HG02852 (cell line): ENCODE measurements around the gene RPP14.
"Not testable (repeated sequence)": the region's sequence is repeated elsewhere in the genome, so short reads cannot be mapped to it uniquely, and the experiment has no call there.

Experiments
- ATAC-seq: cut with Tn5 transposase; IDR thresholded peaks from one replicate; pipeline ENCODE4 v1.9.1; 2021; ENCODE audit warnings: mild to moderate bottlenecking, moderate library complexity; ENCODE audit not compliant: unreplicated experiment

Gene RPP14

DNA sequence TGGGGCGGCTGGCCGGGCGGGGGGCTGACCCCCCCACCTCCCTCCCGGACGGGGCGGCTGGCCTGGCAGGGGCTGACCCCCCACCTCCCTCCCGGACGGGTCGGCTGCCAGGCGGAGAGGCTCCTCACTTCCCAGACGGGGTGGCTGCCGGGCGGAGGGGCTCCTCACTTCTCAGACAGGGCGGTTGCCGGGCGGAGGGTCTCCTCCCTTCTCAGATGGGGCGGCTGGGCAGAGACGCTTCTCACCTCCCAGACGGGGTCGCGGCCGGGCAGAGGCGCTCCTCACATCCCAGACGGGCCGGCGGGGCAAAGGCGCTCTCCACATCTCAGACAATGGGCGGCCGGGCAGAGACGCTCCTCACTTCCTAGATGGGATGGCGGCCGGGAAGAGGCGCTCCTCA, 15.6 kb upstream of the RPP14 start:
- ATAC-seq = not testable (repeated sequence)

DNA sequence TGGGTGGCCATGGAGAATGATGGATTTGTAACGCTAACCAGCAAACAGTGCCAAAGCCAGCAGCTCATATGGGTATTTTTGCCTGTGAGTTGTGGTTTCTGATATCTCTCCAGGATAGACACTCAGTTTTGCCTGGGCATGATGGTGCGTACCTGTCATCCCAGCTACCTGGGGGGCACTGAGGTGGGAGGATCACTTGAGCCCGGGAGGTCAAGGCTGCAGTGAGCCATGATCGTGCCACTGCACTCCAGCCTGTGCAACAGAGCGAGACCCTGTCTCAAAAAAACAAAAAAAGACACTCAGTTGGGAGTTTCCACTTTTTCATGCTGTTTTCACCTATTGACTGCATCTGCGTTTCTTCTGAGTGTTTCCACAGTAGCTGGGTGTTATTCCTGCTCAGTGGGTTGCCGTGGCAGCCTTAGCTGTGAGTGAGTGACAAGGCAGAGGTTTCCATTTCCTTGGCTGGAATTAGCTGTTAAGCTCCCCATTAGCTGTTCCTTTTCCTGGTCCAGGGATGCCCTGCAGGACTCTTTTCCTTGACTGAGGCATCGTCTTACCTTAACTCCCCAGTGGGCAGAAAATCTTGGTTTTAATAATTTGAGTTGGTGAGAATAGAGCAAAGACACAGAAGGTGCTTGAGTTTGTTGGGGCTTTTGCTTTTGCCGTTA, 14.2 kb upstream of the RPP14 start:
- no peak for ATAC-seq

DNA sequence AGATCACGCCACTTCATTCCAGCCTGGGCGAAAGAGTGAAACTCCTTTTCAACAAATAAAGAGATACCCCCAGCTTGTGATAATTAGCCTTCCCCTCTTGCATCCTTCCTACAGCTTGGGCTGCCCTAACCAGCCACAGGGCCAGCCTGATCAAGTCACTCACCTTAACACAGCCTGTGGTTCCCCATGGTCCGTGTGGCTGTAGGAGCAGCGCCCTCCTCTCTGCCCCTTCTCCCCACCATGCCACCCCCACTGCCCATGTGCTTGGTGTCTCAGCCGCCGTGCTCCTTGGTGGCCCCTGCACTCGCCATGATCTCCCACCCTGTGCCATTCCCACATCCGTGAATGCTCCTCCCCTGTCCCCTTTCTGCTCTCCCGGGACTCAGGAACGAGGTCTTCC, 13.2 kb upstream of the RPP14 start:
- ATAC-seq = no peak

DNA sequence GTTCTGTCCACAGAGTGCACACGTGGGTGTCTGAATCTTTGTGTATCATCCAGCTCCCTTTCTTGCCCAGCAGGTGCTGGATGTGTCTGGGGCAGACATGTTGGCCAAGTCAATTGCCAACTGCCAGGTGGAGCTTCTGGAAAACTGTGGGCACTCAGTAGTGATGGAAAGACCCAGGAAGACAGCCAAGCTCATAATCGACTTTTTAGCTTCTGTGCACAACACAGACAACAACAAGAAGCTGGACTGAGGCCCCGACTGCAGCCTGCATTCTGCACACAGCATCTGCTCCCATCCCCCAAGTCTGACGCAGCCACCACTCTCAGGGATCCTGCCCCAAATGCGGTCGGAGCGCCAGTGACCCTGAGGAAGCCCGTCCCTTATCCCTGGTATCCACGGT, 12.5 kb upstream of the RPP14 start:
- ATAC-seq = no peak

DNA sequence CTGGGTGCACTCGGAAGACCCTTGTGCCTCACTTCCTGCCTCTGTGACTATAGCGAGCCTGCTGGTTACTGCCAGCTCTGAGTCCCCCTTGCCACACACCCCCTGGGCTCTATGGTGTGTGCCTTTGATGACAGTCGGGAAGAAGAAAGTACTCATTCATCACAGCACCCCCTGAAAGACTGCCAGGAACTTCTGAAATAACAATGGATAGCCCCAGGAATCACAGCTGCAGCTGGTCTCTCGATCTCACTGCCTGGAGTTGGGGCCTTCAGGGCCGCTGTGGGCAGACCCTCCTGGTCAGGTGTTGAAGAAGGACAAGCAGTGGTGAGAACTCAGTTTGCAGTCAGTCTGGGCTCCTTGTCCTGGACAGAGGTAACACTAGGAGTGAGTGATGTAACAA, 9.8 kb upstream of the RPP14 start:
- no peak for ATAC-seq

DNA sequence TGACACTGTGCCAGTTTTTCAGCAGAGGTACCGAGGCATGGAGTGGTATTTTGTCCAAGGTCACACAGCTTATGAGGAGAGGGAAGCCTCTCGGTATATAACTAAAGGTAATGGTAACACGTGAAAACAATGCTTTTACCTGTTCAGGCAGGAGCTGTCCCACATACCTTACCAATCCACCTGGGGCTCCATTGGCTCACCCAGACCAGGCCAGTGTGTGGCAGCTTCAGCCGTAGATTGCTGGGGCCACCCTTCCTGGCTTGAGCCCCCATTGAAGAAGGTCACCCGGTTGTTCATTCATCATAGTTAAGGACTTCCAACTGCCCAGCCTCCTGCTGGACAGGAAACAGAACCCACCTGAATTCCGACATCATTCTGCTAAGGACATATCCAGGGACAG, 9.2 kb upstream of the RPP14 start:
- ATAC-seq = no peak

DNA sequence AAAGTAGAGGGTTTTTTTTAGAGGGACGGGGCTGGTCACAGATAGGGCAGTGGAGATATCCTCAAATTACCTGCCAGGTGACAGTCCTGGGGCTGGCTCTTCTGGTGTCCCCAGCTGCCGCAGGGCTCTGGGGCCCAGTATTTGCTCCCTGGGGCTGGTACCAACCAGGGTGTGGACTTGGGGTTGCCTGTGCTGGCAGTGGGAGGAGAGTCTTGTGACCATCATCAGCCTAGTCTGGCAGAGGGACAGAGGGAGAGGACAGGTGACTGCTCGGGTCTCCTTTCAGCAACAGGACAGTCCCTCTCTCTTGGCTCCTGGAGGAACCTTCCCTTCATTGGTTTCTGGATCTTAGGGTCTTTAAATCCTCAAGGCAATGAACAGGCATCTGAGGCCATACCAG, 7.9 kb upstream of the RPP14 start:
- ATAC-seq = no peak

DNA sequence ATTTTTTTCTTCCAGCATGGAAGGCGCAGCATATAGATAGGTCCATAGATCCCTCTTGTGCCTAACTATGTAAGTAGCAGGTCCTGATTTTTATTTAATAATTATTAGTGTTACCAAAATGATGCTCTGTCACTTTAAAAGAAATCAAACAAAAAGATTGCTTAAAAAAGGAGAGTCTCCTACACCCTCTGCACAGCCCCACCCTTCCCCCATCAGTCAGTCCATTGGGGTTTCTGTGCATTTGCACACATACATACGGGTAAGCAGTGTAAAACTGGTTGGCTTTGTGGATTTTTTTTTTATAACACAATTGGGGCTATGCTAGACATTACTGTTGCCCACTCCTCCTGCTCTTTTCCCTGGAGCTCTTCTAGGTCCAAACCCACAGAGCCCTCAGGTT, 7.0 kb upstream of the RPP14 start:
- ATAC-seq = no peak

DNA sequence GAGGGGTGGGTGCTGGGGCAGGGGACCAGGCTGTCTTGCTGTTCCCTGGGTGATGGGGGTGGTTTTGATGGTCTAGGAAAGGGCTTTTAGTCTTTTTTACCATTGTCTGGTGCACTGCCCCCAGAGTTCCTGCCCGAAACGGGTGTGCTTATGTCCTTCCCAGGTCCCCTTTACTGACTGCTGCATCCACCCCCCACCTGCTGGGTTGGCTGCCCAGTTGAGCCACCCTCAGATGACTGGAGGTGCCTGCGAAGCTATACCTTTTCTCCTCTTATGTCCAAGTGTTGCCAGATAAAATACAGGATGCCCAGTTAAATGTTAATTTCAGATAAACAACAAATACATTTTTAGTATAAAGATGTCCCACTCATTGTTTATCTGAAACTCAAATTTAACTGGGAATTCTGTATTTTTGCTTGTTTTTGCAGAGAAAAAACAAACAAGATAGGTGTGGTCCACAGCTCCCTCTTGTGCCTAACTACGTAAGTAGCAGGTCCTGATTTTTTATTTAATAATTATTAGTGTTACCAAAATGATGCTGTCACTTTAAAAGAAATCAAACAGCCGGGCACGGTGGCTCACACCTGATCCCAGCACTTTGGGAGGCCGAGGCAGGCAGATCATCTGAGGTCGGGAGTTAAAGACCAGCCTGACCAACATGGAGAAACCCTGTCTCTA, 6.1 kb upstream of the RPP14 start:
- ATAC-seq = no peak

DNA sequence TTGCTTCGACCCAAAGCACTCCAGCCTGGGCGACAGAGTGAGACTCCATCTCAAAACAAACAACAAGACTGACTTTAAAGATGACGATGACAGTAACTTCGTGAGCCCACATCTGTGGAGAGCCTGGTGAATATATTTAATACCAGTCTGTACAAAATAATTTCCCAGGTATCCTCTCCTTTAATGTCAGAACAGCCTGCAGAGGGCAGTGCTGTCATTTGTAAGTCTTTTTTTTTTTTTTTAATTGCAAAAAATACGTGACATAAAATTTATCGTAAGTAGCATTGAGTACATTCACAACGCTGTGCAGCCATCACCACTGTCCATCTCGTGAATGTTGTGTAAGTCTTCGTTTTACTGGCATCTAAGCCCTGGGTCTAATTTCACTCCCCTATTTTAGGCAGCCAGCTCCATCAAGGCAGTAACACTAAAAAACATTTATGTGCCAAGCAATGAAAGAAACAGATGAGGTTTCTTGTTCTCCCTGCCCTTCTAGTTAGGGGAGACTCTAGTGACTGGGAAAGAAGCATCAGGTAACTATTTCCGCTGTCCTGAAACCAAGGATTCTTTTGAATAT, 1.7 kb downstream of the RPP14 start:
- ATAC-seq = no peak

DNA sequence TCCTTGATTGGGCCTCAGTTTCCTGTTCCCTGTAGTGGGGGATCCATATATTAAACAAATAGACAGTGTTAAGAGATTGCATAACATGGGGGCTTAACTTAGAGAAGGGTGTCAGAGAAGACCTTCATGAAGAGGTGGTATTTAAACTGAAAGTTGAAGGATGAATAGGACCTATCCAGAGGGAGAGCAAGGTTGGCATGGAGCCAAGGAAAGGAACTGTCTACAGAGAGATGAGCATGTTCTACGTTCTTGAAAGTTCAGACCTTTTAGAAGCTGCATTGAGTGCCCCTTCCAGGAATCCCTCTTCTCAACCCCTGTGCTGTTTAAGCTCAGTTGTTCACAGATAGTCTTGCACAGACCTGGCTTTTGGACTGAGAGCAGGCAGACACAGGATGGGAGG, 2.7 kb downstream of the RPP14 start:
- ATAC-seq = no peak

DNA sequence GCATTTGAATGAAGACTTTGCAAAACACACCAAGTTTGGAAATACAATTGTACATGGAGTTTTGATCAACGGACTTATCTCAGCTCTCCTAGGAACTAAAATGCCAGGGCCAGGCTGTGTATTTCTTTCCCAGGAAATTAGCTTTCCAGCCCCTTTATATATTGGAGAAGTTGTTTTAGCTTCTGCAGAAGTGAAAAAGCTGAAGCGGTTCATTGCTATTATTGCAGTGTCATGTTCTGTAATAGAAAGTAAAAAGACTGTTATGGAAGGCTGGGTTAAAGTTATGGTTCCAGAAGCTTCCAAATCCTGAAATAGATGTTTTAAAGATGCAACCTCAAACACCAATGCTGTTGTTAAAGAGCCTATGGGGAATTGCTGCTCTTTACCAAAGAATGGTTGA, 11.8 kb downstream of the RPP14 start:
- ATAC-seq = no peak

DNA sequence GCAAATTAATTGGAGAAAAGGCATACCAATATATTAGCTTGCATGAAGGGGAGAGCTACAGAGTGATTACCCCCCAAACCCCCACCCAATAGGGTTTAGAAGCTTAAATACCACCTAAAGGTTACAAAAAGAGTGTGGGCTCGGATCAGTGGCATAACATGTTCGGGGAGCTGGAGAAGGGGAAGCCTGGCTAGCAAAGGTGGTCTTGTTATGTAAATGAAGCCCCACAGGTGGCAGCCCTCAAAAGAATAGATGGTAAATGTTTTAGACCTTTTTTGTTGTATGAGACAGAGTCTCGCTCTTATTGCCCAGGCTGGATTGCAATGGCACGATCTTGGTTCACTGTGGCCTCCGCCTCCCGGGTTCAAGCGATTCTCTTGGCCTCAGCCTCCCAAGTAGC, 15.7 kb downstream of the RPP14 start:
- ATAC-seq = no peak

DNA sequence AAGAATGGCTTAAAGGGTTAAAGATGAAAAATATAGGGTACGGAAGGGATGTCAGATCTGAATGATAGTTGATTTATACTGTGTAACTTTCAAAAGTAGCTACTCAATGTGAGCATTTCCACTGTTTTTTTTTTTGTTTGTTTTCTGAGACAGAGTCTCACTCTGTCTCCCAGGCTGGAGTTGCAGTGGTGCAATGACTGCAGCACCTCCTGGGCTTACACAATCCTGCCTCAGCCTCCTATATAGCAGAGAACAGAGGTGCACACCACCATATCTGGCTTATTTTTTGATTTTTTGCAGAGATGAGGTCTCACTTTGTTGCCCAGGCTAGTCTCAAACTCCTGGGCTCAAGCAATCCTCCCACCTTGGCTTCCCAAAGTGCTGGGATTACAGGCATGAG, 16.7 kb downstream of the RPP14 start:
- ATAC-seq = no peak

DNA sequence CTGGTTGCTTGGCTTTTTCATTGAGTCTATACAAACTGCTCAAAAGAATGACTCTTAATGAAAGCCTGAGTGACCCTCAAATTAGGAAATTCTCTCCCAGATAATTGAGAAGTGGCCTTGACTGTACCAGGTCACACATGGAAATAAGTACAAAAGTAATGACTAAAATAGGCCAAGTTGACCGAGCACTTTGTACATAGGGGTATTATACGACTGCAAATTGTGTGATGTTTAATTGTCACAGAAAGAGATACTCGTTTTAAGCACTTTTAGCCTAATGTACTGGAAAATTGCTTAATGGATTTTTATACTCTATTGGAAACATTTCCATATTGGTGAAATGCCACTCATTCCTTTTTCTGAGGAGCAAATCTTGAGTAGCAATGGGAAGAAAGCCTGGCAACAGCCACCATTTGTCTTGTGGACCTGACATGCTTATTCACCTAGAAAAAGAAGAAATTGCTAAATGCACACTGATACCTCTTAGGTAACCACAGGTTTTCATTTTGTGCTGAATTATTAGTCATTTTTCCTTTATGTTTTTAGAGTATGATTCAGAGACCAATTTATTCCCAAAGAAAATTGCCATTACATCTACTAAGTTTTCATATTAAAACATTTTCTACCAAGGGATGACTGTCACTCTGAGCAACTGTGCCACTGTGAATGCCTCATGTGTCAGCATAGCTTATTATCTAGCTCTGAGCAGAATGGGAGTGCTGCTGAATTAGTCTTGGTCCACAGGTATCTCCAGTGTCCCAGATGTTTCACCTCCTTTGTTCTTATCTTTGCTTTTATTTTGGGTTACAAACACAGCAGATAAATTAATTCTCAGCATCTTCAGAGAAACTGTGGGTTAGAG, 17.7 kb downstream of the RPP14 start:
- no peak for ATAC-seq

DNA sequence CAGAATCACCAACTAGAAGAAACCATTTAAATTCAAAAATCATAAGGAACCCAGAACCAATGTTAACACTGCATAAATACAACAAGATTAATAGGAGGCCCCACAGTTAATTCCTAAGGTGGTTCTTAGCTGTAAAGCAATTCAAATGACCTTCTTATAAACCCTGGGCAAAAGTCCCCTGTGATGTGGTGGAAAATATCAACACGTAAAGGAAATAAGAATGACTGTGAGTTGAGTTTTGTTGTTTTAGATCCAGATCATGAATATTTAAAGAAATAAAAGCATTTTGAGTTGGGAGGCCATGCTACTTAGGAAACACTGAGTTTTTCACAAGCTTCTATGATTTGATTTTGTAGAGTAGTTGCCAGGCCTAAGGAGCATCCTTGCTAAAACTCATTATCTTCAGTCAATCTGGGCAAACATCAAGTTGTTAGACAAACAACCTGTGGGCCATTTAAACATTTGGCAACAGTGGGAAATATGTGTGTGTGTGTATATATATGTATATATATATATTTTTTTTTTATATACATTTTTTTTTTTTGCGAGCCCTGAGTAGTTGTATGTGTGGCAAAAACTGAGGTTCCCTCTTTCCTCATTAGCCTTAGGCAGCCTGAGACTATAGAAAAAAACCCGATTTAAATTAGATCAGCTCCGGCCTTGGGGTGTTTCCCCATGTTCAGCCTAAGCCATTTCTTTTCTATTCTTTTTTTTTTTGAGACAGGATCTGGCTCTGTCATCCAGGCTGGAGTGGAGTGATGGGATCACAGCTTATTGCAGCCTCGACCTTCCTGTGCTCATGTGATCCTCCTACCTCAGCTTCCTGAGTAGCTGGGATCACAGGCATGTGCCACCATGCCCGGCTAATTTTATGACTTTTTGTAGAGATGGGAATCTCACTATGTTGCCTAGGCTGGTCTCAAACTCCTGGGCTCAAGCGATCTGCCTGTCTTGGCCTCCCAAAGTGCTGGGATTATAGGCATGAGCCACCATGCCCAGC, 18.6 kb downstream of the RPP14 start:
- ATAC-seq = no peak

DNA sequence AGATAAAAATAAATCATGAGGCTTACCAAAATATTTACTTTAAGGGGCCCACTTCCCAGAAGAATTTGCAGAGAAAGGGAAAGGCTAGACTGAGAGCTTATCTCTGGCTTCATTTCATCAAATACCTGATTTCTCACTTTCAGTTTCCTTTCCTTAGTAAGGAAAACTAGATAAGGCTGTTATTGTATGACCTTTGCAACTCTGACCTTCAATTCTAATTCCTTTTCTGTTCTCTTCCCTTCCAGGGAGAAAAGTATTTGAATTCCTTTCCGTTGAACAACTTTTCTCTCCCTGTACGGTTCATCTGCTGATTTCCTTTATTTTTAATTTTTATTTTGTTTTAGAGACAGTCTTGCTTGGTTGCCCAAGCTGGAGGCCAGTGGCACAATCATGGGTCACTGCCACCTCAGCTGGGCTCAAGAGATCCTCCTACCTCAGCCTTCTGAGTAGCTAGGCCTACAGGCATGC, 19.5 kb downstream of the RPP14 start:
- ATAC-seq = no peak

DNA sequence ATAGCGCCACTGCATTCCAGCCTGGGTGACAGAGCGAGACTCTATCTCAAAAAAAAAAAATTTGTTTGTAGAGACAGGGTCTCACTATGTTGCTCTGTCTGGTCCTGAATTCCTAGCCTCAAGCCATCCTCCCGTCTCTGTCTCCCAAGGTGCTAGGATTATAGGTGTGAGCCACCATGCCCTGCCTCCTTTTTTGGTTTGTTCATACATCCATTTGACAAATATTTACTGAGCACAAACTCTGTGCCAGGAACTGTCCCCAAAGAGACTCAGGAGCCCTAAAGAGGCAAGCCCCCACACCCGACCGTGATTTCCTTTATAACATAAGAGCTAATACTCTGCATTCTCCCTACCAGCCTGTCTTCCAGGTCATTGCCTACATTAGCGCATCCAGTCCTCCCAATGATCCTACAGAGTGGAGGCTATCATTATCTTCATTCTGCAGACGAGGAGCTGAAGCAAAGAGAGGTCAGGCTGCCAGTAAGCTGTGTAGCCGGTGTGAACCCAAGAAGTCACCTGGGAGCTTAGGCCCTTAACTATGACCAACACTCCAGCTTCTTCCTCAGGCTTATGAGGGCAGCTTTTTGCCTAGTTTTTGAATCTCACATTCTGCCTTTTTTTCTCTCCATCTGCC, 20.3 kb downstream of the RPP14 start:
- no peak for ATAC-seq

DNA sequence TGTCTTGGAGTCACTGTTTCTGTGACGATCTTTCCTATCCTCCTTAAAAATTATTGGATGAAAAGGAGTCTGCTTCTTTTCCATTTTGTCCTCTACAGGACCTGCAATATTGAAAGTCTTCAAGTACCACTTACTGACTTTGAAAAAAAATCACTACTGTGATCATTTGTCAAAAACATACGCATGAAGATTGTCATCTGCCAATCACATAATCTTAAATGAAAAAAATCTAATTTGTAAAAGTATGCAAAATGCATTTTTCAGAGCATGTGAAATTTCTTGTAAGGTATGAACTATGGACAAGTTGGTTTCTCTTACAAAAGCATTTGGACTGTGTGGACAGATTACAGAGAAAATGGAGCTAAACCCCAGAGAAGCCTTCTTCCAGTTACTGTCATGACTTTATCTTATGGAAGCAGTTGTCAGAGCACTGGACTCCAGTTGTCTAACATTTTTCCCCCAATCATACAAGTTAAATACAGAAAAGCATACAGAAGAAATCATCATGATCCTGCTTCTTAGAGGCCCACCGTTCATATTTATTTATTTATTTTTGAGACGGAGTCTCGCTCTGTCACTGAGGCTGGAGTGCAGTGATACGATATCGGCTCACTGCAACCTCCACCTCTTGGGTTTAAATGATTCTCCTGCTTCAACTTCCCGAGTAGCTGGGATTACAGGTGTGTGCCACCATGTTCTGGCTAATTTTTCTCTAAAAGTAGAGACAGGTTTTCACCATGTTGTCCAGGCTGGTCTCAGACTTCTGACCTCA, 23.3 kb downstream of the RPP14 start:
- no peak for ATAC-seq
